ENCODE data around the gene XG.

The XG gene

GRCh38 chrX:2710041-2710840, 41.6 kb upstream of the XG start:
- peak overlapping the region; percentile 30 for H3K4me3 ChIP-seq (ENCODE audit: low read depth, low read length)
- DNase-seq (ENCODE audit: low read depth), result no peak
- TF ChIP-seq CTCF (IDR thresholded peaks at IDR 0.05; ENCODE audit: insufficient read depth, low read depth, low read length, missing control alignments), result no peak

GRCh38 chrX:2711441-2711840, 40.4 kb upstream of the XG start:
- no peak for DNase-seq (ENCODE audit: low read depth)
- H3K4me3 ChIP-seq (ENCODE audit: low read depth, low read length), result no peak overlapping the region
- TF ChIP-seq CTCF (IDR thresholded peaks at IDR 0.05; ENCODE audit: insufficient read depth, low read depth, low read length, missing control alignments), result no peak

GRCh38 chrX:2712428-2712827, 39.4 kb upstream of the XG start:
- H3K4me3 ChIP-seq (ENCODE audit: low read depth, low read length), result no peak overlapping the region
- DNase-seq (ENCODE audit: low read depth), result no peak
- TF ChIP-seq CTCF (IDR thresholded peaks at IDR 0.05; ENCODE audit: insufficient read depth, low read depth, low read length, missing control alignments), result no peak

GRCh38 chrX:2712890-2713840, 38.7 kb upstream of the XG start:
- no peak for TF ChIP-seq CTCF (IDR thresholded peaks at IDR 0.05; ENCODE audit: insufficient read depth, low read depth, low read length, missing control alignments)
- no peak for DNase-seq (ENCODE audit: low read depth)
- H3K4me3 ChIP-seq (ENCODE audit: low read depth, low read length), result no peak overlapping the region

GRCh38 chrX:2714551-2714950, 37.3 kb upstream of the XG start:
- no peak for TF ChIP-seq CTCF (IDR thresholded peaks at IDR 0.05; ENCODE audit: insufficient read depth, low read depth, low read length, missing control alignments)
- no peak overlapping the region for H3K4me3 ChIP-seq (ENCODE audit: low read depth, low read length)
- DNase-seq (ENCODE audit: low read depth), result no peak

GRCh38 chrX:2715066-2715600, 36.7 kb upstream of the XG start:
- TF ChIP-seq CTCF (IDR thresholded peaks at IDR 0.05; ENCODE audit: insufficient read depth, low read depth, low read length, missing control alignments), result no peak
- no peak overlapping the region for H3K4me3 ChIP-seq (ENCODE audit: low read depth, low read length)
- no peak for DNase-seq (ENCODE audit: low read depth)
